HG02588 (cell line): ENCODE results near the gene SLC26A1.

Source experiments
- ATAC-seq: cut with Tn5 transposase; IDR thresholded peaks from one replicate; pipeline ENCODE4 v1.9.1; 2021; ENCODE audit warnings: mild to moderate bottlenecking, moderate library complexity; ENCODE audit not compliant: unreplicated experiment

Gene SLC26A1

GRCh38 chr4:993111-994029 is at the start of gene SLC26A1:
Gene SLC26A1 (minus strand): TSS chr4:993404. CDS start chr4:991703, 1,701 bp downstream.
- no peak for ATAC-seq

- no peak for ATAC-seq
Measured at GRCh38 chr4:1042352-1043055, 49.3 kb upstream of the SLC26A1 start.

- no peak for ATAC-seq
Measured at GRCh38 chr4:1041936-1042330, 48.7 kb upstream of the SLC26A1 start.

- no peak for ATAC-seq
Measured at GRCh38 chr4:1041147-1041935, 48.1 kb upstream of the SLC26A1 start.

- no peak for ATAC-seq
Measured at GRCh38 chr4:1040344-1041146, 47.3 kb upstream of the SLC26A1 start.

GRCh38 chr4:1039493-1040343 is 46.5 kb upstream of the SLC26A1 start:
- no peak for ATAC-seq

GRCh38 chr4:1038948-1039492 is 45.8 kb upstream of the SLC26A1 start:
- ATAC-seq = no peak

GRCh38 chr4:1036976-1037810 is 44.0 kb upstream of the SLC26A1 start:
- no peak for ATAC-seq

- no peak for ATAC-seq
Measured at GRCh38 chr4:1036095-1036494, 42.9 kb upstream of the SLC26A1 start.

- ATAC-seq = no peak
Measured at GRCh38 chr4:1035510-1035909, 42.3 kb upstream of the SLC26A1 start.

GRCh38 chr4:1033840-1034551 is 40.8 kb upstream of the SLC26A1 start:
- ATAC-seq = no peak

- no peak for ATAC-seq
Measured at GRCh38 chr4:1032861-1033260, 39.7 kb upstream of the SLC26A1 start.

- no peak for ATAC-seq
Measured at GRCh38 chr4:1031956-1032795, 39.0 kb upstream of the SLC26A1 start.

GRCh38 chr4:1031346-1031745 is 38.1 kb upstream of the SLC26A1 start:
- ATAC-seq = no peak

- ATAC-seq = no peak
Measured at GRCh38 chr4:1030559-1030958, 37.4 kb upstream of the SLC26A1 start.

GRCh38 chr4:1030031-1030430 is 36.8 kb upstream of the SLC26A1 start:
- no peak for ATAC-seq

GRCh38 chr4:1029529-1029928 is 36.3 kb upstream of the SLC26A1 start:
- no peak for ATAC-seq
